A549 (cell line): ENCODE results near the gene GMDS. TPM values are rescaled to one million over a fixed set of nuclear protein-coding genes. Genes with fewer than 3 reads are reported as not detected.

ENCODE experiments used
- ATAC-seq, 2 experiments: fragments of 200-7000 bp in 1 of 2; fragments of >200 bp in 1 of 2; cut with Nextera tagmentation in 1 of 2; cut with Tn5 transposase in 1 of 2; 3 replicates each; pipeline versions ENCODE4 v1.8.0 to v1.9.1; 2018 to 2020; ENCODE audit warnings: mild to moderate bottlenecking in 1 of 2, moderate library complexity in 1 of 2
- CTCF ChIA-PET: fragments of 300-600 bp; sonication (Branson Sonifier 250); formaldehyde crosslinking; extraction: SDS; loops from one replicate; lab custom pipeline; 2021; ENCODE audit warnings: antibody characterized with exemption, inconsistent platforms; lab: Yijun Ruan, JAX
- POLR2A ChIA-PET: fragments of 350-600 bp; formaldehyde crosslinking; extraction: SDS; loops from one replicate; lab custom pipeline; 2021; ENCODE audit warnings: antibody characterized with exemption, inconsistent platforms; lab: Yijun Ruan, JAX
- DNase-seq, 2 experiments: peaks; one replicate each; pipeline versions ENCODE4 v3.0.0 to v3.0.0-alpha.2; 2011 to 2016; ENCODE audit warnings: low read depth in 1 of 2, low spot score in 1 of 2
- FAIRE-seq: peaks from 2 replicates; lab custom pipeline; 2011; peaks lifted over from hg19 to GRCh38; lab: Jason Lieb, UNC
- H3K27ac ChIP-seq, 2 experiments: fragments of >200 bp; sonication (Bioruptor Twin); formaldehyde crosslinking; 3 replicates each; pipeline ENCODE4 v1.5.1; 2016 to 2017
- H3K4me1 ChIP-seq: fragments of >200 bp; sonication (Bioruptor Twin); formaldehyde crosslinking; 3 replicates; pipeline ENCODE4 v1.6.1; 2016
- H3K4me2 ChIP-seq: fragments of >200 bp; sonication (Bioruptor Twin); formaldehyde crosslinking; 3 replicates; pipeline ENCODE4 v1.6.1; 2016
- H3K4me3 ChIP-seq: fragments of >200 bp; sonication (Bioruptor Twin); formaldehyde crosslinking; 3 replicates; pipeline ENCODE4 v1.5.1; 2016
- H3K9me3 ChIP-seq: fragments of >200 bp; sonication (Bioruptor Twin); formaldehyde crosslinking; 3 replicates; pipeline ENCODE4 v1.6.1; 2016
- BHLHE40 ChIP-seq: IDR thresholded peaks from 2 replicates; pipeline ENCODE4 v1.6.1; 2012; ENCODE audit warnings: low read depth, low read length, inconsistent platforms
- CTCF ChIP-seq: fragments of >200 bp; sonication (Bioruptor Twin); formaldehyde crosslinking; IDR thresholded peaks from 3 replicates; pipeline ENCODE4 v1.5.1; 2016
- EHMT2 ChIP-seq: fragments of 200-600 bp; sonication (generic); IDR thresholded peaks from 2 replicates; pipeline ENCODE4 v1.6.1; 2016; ENCODE audit warnings: antibody characterized with exemption, low read depth, mild to moderate bottlenecking, moderate library complexity
- FOSL2 ChIP-seq, 2 experiments: fragments of 450-650 bp in 1 of 2; fragments of >200 bp in 1 of 2; sonication (Bioruptor Twin) in 1 of 2; formaldehyde crosslinking; IDR thresholded peaks; 2 replicates each; pipeline versions ENCODE4 v1.5.0 to v1.6.1; 2016 to 2020; ENCODE audit warnings: mild to moderate bottlenecking in 1 of 2, moderate library complexity in 1 of 2
- GATA3 ChIP-seq: IDR thresholded peaks from 2 replicates; pipeline ENCODE4 v1.6.1; 2012; ENCODE audit warnings: borderline replicate concordance
- HDAC2 ChIP-seq: fragments of 200-600 bp; sonication (generic); IDR thresholded peaks from 2 replicates; pipeline ENCODE4 v1.6.1; 2016
- HMGXB4 ChIP-seq: fragments of 250-450 bp; sonication (Bioruptor Pico); IDR thresholded peaks from 2 replicates; pipeline ENCODE4 v1.5.0; 2021; ENCODE audit warnings: mild to moderate bottlenecking, moderate library complexity, borderline replicate concordance
- HOXA7 ChIP-seq: fragments of 250-450 bp; sonication (Bioruptor Pico); IDR thresholded peaks from 2 replicates; pipeline ENCODE4 v1.5.0; 2020; ENCODE audit warnings: mild to moderate bottlenecking, moderate library complexity
- JUNB ChIP-seq: fragments of >200 bp; sonication (Bioruptor Twin); formaldehyde crosslinking; IDR thresholded peaks from 2 replicates; pipeline ENCODE4 v1.6.1; 2016
- MAFK ChIP-seq: fragments of 450-650 bp; IDR thresholded peaks from 2 replicates; pipeline ENCODE4 v1.6.1; 2014; ENCODE audit not compliant: partially characterized antibody
- NFE2L2 ChIP-seq: fragments of 150-350 bp; conservative IDR thresholded peaks from 2 replicates; pipeline ENCODE4 v1.6.1; 2014; ENCODE audit warnings: low read length
- NPAS2 ChIP-seq: fragments of 250-450 bp; sonication (Bioruptor Pico); IDR thresholded peaks from 2 replicates; pipeline ENCODE4 v1.8.0; 2022; ENCODE audit warnings: mild to moderate bottlenecking, moderate library complexity, borderline replicate concordance
- NR3C1 ChIP-seq: fragments of >200 bp; sonication (Bioruptor Twin); formaldehyde crosslinking; IDR thresholded peaks from 3 replicates; pipeline ENCODE4 v1.6.1; 2017
- PBX3 ChIP-seq: IDR thresholded peaks from 2 replicates; pipeline ENCODE4 v1.6.1; 2012
- RAD21 ChIP-seq, 2 experiments: fragments of >200 bp in 1 of 2; sonication (Bioruptor Twin) in 1 of 2; formaldehyde crosslinking in 1 of 2; IDR thresholded peaks in 1 of 2; conservative IDR thresholded peaks in 1 of 2; 2 replicates in 1 of 2; 3 replicates in 1 of 2; pipeline ENCODE4 v1.6.1; 2012 to 2018; ENCODE audit warnings: inconsistent platforms in 1 of 2
- RARB ChIP-seq: fragments of 250-450 bp; sonication (Bioruptor Pico); IDR thresholded peaks from 2 replicates; pipeline ENCODE4 v1.8.0; 2021; ENCODE audit warnings: mild to moderate bottlenecking, moderate library complexity
- RCOR1 ChIP-seq: fragments of 150-350 bp; IDR thresholded peaks from 2 replicates; pipeline ENCODE4 v1.6.1; 2014; ENCODE audit warnings: antibody characterized with exemption, low read length, low read depth
- SMC3 ChIP-seq: fragments of >200 bp; sonication (Bioruptor Twin); formaldehyde crosslinking; IDR thresholded peaks from 3 replicates; pipeline ENCODE4 v1.6.1; 2018; ENCODE audit warnings: inconsistent platforms
- TFCP2L1 ChIP-seq: fragments of 250-450 bp; sonication (Bioruptor Pico); IDR thresholded peaks from 2 replicates; pipeline ENCODE4 v1.5.0; 2021; ENCODE audit warnings: mild to moderate bottlenecking
- ZC3H11A ChIP-seq: fragments of 450-650 bp; IDR thresholded peaks from 2 replicates; pipeline ENCODE4 v1.6.1; 2014; ENCODE audit warnings: antibody characterized with exemption, mild to moderate bottlenecking
- ZFP36 ChIP-seq: fragments of 450-650 bp; IDR thresholded peaks from 2 replicates; pipeline ENCODE4 v1.6.1; 2014; ENCODE audit warnings: borderline replicate concordance; ENCODE audit not compliant: partially characterized antibody
- ZNF302 ChIP-seq: fragments of 250-450 bp; sonication (Bioruptor Pico); IDR thresholded peaks from 2 replicates; pipeline ENCODE4 v1.9.0; 2021; ENCODE audit warnings: inconsistent platforms, mild to moderate bottlenecking, moderate library complexity
- WGBS: methylation state at CpG from one replicate; pipeline ENCODE4 v1.1.6; 2017; ENCODE audit errors: missing lambda C conversion rate; 5-methylcytosine and 5-hydroxymethylcytosine counted together
- polyA plus RNA-seq, 4 experiments: library from polyadenylated mRNA; depleted of rRNA in 3 of 4; stranded (reverse); fragments of >200 nt; fragmentation: RNase III in 1 of 4; extraction: RNeasy Plus Mini Kit Qiagen cat#74134 plus additional on column Dnase treatment in 1 of 4; gene quantifications; 2 replicates in 3 of 4; 3 replicates in 1 of 4; pipeline ENCODE4 v1.2.3, GENCODE V29; 2011 to 2017

Gene GMDS
- polyA plus RNA-seq, 2 of the 4 experiments (the other 2 are of a cell fraction), result 9.9 to 12.4 TPM

GRCh38 chr6:1636971-1637871, 608.2 kb downstream of the GMDS start:
- ChIA-PET POLR2A (no interaction called here), CTCF (no interaction called here)
- peak in 1 of 2 experiments; percentile 13 for DNase-seq
- H3K27ac ChIP-seq, result peak overlapping the region in 1 of 2 experiments; percentile 68; a peak in 3 of 6 replicates
- H3K4me3 ChIP-seq, result no peak overlapping the region
- ATAC-seq, result no peak; a peak in 1 of 6 replicates
- H3K4me1 ChIP-seq, result peaks cover 7% of the 10 kb centered on the region; the same call in 2 of the 3 replicates
- no peak for FAIRE-seq
- TF ChIP-seq MAFK, result peak; percentile 61
- peak; percentile 52; the same call in 1 of the 2 replicates for TF ChIP-seq NFE2L2
- TF ChIP-seq PBX3, result no peak
- H3K9me3 ChIP-seq, result no peaks in the 10 kb centered on the region
- 89% methylated on average over 9 of the region's 20 CpGs for WGBS
- H3K4me2 ChIP-seq, result no peak overlapping the region

- TF ChIP-seq JUNB (no peak), RARB (CRISPR knock-in tag) (no peak), RAD21 (conservative IDR thresholded peaks at IDR 0.05 in 1 of 2, IDR thresholded peaks at IDR 0.05 in 1 of 2) (no peak), TFCP2L1 (no peak), GATA3 (no peak), SMC3 (no peak), ZFP36 (no peak)
Measured at GRCh38 chr6:1636272-1636825, 609.1 kb downstream of the GMDS start.

GRCh38 chr6:1635305-1636010, 609.9 kb downstream of the GMDS start:
- H3K4me3 ChIP-seq, result no peak overlapping the region
- ATAC-seq, result no peak
- no peak for FAIRE-seq
- POLR2A ChIA-PET, result no interaction called here
- TF ChIP-seq FOSL2 (IDR thresholded peaks at IDR 0.05) (no peak), FOSL2 (CRISPR knock-in tag; IDR thresholded peaks at IDR 0.05) (no peak), RCOR1 (no peak)
- no peak overlapping the region for H3K4me2 ChIP-seq
- CTCF ChIA-PET, result interaction anchor here (0.6 to 1.1 kb wide), 3 partner anchors 39 to 1066 kb away, joined by 3 to 4 read pairs (median 4); no protein-coding TSS in a partner anchor
- WGBS, result 86% methylated on average over 23 of the region's 23 CpGs
- H3K9me3 ChIP-seq, result no peaks in the 10 kb centered on the region
- H3K27ac ChIP-seq, result no peak overlapping the region
- H3K4me1 ChIP-seq, result peaks cover 7% of the 10 kb centered on the region; the same call in 2 of the 3 replicates
- no peak for DNase-seq

More at GRCh38 chr6:1636272-1636825, 609.1 kb downstream of the GMDS start:
- ATAC-seq (no peak), FAIRE-seq (no peak), DNase-seq (no peak)
- Histone ChIP-seq H3K4me2 (no peak overlapping the region), H3K4me1 (peaks cover 7% of the 10 kb centered on the region; the same call in 2 of the 3 replicates), H3K27ac (peak overlapping the region in 1 of 2 experiments; percentile 68; a peak in 3 of 6 replicates), H3K4me3 (no peak overlapping the region), H3K9me3 (no peaks in the 10 kb centered on the region)
- POLR2A ChIA-PET, result no interaction called here
- CTCF ChIA-PET, result interaction anchor here (0.6 kb wide), 1 partner anchor 1065 kb away, joined by 3 read pairs; no protein-coding TSS in a partner anchor
- WGBS, result 93% methylated on average over 7 of the region's 9 CpGs

GRCh38 chr6:1634081-1634480, 611.3 kb downstream of the GMDS start:
- Histone ChIP-seq H3K4me3 (no peak overlapping the region), H3K27ac (no peak overlapping the region), H3K4me2 (no peak overlapping the region), H3K9me3 (no peaks in the 10 kb centered on the region), H3K4me1 (peaks cover 7% of the 10 kb centered on the region; the same call in 2 of the 3 replicates)
- ChIA-PET CTCF (no interaction called here), POLR2A (no interaction called here)
- DNase-seq (no peak), FAIRE-seq (no peak), ATAC-seq (no peak)
- WGBS, result 91% methylated on average over 4 of the region's 4 CpGs
- TF ChIP-seq HDAC2, result no peak
- TF ChIP-seq HOXA7, result no peak
- TF ChIP-seq NFE2L2, result no peak
- no peak for TF ChIP-seq FOSL2 (IDR thresholded peaks at IDR 0.05)
- no peak for TF ChIP-seq FOSL2 (CRISPR knock-in tag; IDR thresholded peaks at IDR 0.05)
- no peak for TF ChIP-seq ZNF302 (CRISPR knock-in tag)
- TF ChIP-seq ZC3H11A, result no peak
- TF ChIP-seq ZFP36, result no peak
- no peak for TF ChIP-seq CTCF
- TF ChIP-seq NR3C1, result no peak
- TF ChIP-seq EHMT2, result no peak
- no peak for TF ChIP-seq NPAS2 (CRISPR knock-in tag)
- TF ChIP-seq HMGXB4 (CRISPR knock-in tag), result no peak
- no peak for TF ChIP-seq BHLHE40
- no peak for TF ChIP-seq JUNB
